GM21447 (cell line): ENCODE measurements around the gene PRR30.

Experiments used
- ATAC-seq: cut with Tn5 transposase; IDR thresholded peaks from one replicate; pipeline ENCODE4 v1.9.1; 2021; ENCODE audit not compliant: unreplicated experiment

Gene PRR30

GRCh38 chr2:27155069-27155520 is 15.9 kb upstream of the PRR30 start:
- no peak for ATAC-seq

GRCh38 chr2:27154488-27154887 is 15.3 kb upstream of the PRR30 start:
- ATAC-seq, result no peak

- ATAC-seq, result no peak
These were observed 13.7 kb upstream of the PRR30 start for GRCh38 chr2:27152796-27153464.

- ATAC-seq, result no peak
These were observed 13.0 kb upstream of the PRR30 start for GRCh38 chr2:27152102-27152795.

- no peak for ATAC-seq
These were observed 11.5 kb upstream of the PRR30 start for GRCh38 chr2:27150639-27151230.

GRCh38 chr2:27149570-27150405 is 10.6 kb upstream of the PRR30 start:
- no peak for ATAC-seq

GRCh38 chr2:27148801-27149439 is 9.7 kb upstream of the PRR30 start, which contains the start of gene TCF23:
TCF23 (plus strand) TSS chr2:27149004; CDS start chr2:27149134, 130 bp downstream.
- ATAC-seq, result no peak

GRCh38 chr2:27147935-27148334 is 8.7 kb upstream of the PRR30 start:
- ATAC-seq, result no peak

GRCh38 chr2:27145682-27146081 is 6.5 kb upstream of the PRR30 start:
- ATAC-seq, result no peak

- no peak for ATAC-seq
These were observed 4.1 kb upstream of the PRR30 start for GRCh38 chr2:27143285-27143684.

- no peak for ATAC-seq
These were observed 1.1 kb downstream of the PRR30 start for GRCh38 chr2:27138111-27138510.

- ATAC-seq, result no peak
These were observed 1.8 kb downstream of the PRR30 start for GRCh38 chr2:27137322-27137935.

- no peak for ATAC-seq
These were observed 2.5 kb downstream of the PRR30 start for GRCh38 chr2:27136751-27137150.

GRCh38 chr2:27135478-27135955 is 3.7 kb downstream of the PRR30 start:
- no peak for ATAC-seq

GRCh38 chr2:27134781-27135477 is 4.3 kb downstream of the PRR30 start:
- ATAC-seq, result no peak

GRCh38 chr2:27133905-27134780 is 5.1 kb downstream of the PRR30 start, which contains the start of gene PREB:
PREB (minus strand) TSS chr2:27134636; CDS start chr2:27134421, 215 bp downstream.
- ATAC-seq, result peak; percentile 74

- no peak for ATAC-seq
These were observed 5.9 kb downstream of the PRR30 start for GRCh38 chr2:27133195-27133875.

GRCh38 chr2:27131429-27131828 is 7.8 kb downstream of the PRR30 start:
- ATAC-seq, result no peak
